SH-SY5Y (cell line): Measurements from ENCODE around the gene SIAE.

Experiments
- GATA2 ChIP-seq: IDR thresholded peaks from 2 replicates; pipeline ENCODE4 v1.6.1; 2011; ENCODE audit warnings: mild to moderate bottlenecking, low read depth, low read length
- GATA3 ChIP-seq: IDR thresholded peaks from 2 replicates; pipeline ENCODE4 v1.6.1; 2011; ENCODE audit warnings: low read depth, mild to moderate bottlenecking, low read length, moderate library complexity

Gene SIAE

DNA sequence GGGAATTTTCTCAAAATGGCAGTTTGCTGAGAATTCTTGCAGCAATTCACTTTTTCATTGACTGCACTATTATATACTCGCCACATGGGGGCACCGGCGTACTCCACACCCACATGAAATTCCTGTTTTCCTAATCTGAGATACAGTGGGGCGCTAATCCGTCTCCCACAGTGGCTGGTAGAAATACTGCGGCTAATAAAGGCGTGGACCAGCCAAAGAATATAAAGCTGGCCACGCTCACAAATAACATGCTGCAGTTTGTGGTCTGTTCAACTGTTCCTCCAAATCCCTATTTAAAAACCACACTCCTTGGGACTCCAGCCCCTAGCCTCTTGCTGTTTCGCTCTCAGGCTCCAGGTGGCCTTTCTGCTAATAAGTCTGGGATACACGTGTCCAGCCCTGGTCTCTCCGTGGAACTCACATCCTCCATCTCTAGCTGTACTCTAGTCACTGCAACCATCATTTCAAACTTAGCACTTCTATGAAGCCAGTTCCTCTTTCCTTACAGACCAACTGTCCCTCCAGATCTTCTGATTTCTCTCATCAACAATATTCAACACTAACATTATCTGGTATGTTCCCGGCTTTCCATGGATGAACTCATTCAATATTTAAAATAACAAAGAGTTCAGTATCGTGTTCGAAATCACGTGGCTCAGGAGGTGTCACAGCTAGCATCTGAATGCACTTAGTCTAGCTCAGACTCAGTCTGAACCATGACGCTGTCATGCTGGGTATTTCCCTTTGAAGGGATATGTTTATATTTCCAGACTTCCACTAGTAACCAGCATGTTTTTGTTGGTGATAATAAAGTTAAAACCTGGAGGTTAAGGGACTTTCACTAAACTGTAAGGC, 28.9 kb downstream of the SIAE start:
- no peak for TF ChIP-seq GATA2
- TF ChIP-seq GATA3 = no peak

DNA sequence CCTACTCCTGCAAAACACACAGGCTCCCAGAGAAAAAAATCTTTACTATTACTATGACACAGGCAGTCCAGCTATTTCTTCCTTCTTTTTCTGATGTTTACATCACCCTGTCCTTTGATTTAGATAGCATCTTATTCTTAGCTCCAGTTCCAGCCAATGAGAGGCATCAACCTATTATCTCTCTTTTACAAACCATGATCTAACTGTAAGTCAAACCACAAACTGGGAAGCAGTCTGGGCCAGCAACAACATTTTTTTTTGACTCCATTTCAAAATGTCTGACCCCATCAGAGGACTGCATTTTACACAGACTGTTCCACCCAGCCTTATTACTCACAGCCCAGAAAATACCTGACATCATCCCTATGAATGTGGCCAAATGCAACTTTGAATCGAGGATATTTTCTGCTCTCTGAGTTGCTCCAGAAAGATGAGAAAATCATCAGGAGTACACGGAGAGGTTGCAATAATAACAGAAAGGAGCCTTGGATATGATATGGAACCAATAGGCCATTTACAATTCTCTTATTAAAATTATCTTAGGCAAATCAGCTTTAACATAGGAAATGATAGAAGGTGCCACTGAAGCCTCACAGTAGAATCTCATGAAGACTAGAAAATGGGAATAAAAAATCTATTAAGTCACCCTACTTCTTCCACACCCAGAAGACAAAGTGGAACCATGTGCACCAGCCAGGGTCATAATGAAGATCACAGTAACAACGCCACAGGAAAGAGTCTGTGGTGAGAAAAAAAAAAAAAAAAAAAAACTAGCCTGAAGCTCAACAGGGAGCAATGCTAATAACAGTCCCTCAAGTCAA, 29.7 kb downstream of the SIAE start:
- no peak for TF ChIP-seq GATA3
- no peak for TF ChIP-seq GATA2

- no peak for TF ChIP-seq GATA2
- no peak for TF ChIP-seq GATA3
Observed at GRCh38 chr11:124643042-124643604, 30.4 kb downstream of the SIAE start.

- TF ChIP-seq GATA3 (no peak), GATA2 (no peak)
Observed at GRCh38 chr11:124642628-124643027, 30.9 kb downstream of the SIAE start.

DNA sequence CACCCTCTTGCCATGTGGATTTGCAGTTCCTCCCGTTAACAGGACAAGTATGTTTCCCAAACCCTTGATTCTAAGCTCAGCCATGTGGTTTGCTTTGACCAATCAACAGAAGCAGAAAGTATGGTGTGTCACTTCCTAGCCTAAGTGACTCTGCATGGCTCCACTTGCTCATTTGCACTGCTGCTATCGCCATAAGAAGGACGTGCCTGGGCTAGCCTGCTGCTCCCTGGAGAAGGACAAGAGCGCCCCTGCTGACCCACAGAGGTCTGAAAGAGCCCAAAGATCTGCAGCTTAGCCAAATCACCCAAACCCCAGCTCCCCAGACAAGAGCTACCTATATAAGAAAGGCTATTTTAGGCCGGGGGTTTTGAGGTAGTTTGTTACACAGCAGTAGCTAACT, 32.9 kb downstream of the SIAE start:
- TF ChIP-seq GATA3 (no peak), GATA2 (no peak)

GRCh38 chr11:124639186-124639585, 34.4 kb downstream of the SIAE start:
- TF ChIP-seq GATA2 = no peak
- TF ChIP-seq GATA3 = no peak

- TF ChIP-seq GATA3 (no peak), GATA2 (no peak)
Observed at GRCh38 chr11:124638500-124638899, 35.0 kb downstream of the SIAE start.

DNA sequence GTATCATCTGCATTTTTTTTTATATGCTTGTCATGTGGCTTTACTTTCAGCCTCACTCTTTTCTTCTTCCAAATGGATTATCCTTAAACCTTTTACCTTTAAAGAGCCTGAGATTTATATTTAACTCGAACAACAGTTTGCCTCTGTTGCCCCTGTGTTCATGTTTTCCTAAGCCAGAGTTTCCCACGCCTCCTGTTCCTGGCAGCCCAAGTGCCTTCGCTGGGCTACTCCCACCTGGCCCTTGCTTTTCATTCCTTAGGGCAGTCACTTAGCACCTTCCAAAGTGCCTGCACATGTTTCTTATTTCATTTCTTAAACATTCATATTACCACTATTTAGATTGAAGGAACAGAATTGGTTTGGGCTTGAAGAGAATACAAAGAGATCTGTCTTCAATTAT, 37.6 kb downstream of the SIAE start:
- TF ChIP-seq GATA2 (no peak), GATA3 (no peak)

- TF ChIP-seq GATA2 = no peak
- no peak for TF ChIP-seq GATA3
Observed at GRCh38 chr11:124633355-124633754, 40.2 kb downstream of the SIAE start.

- TF ChIP-seq GATA2 = no peak
- TF ChIP-seq GATA3 = no peak
Observed at GRCh38 chr11:124629961-124630360, 43.6 kb downstream of the SIAE start.

DNA sequence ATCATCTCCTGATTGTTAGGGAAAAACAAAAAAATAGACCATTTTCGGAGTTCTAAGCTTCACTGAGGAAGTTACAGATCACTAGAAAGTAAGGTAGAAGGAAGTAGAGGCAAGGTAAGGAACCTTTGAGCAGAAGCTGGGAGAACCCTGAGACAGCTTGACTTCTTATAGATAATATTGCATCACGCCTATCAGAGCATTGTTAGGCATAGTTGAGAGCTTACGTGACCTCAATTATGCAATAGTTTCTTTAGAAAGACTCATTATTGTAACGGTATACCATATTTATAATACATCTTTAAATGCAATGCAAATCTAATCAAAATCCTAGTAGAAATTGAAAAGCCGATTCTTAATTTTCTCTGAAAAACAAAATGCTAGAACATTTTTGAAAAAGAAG, 46.0 kb downstream of the SIAE start:
- no peak for TF ChIP-seq GATA2
- no peak for TF ChIP-seq GATA3

- TF ChIP-seq GATA3 (no peak), GATA2 (no peak)
Observed at GRCh38 chr11:124625504-124626168, 47.9 kb downstream of the SIAE start.

DNA sequence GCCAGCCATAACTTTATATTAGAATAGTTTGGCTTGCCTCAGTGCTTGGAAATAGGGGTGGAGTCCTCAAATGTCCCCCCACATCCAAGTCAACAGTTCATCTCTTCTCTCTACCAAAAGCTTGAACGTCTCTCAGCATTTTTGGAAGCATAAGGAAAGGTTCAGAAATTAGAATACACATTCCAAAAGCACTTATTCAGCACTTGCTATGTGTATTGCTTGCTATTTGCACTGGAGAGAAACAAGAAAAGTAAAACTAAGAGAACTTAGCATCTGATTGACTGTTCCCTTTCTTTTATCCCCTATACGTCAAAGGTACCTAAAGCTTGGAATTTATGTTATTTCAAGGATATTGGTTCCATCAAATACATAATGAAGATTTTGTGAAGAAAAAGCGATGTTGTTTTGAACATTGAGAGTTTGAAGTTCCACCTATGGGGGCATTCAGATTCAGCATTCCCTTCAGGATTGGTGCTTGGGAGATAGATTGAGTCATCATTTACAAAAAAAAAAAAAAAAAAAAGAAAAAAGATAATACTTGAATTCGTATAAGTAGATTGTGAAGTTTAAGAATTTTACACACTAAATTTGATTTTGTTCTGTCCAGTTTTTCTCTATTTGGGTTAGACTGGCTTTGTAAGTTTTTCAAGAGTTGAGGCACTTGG, 49.5 kb downstream of the SIAE start:
- no peak for TF ChIP-seq GATA2
- TF ChIP-seq GATA3 = no peak
